GM15510 (cell line): ENCODE data around the gene HLA-DRA.

Experiments
- POLR2A ChIP-seq: IDR thresholded peaks from 3 replicates; pipeline ENCODE4 v1.6.1; 2011; ENCODE audit warnings: borderline replicate concordance; ENCODE audit not compliant: insufficient read length; ENCODE audit errors: extremely low read depth

HLA-DRA gene

GRCh38 chr6:32439602-32440214 lies at the start of gene HLA-DRA:
Gene HLA-DRA, plus strand, starts transcription at chr6:32439887. Its CDS starts 64 bp downstream, at chr6:32439951.
- peak; percentile 88 for TF ChIP-seq POLR2A

GRCh38 chr6:32391505-32391904 lies 48.2 kb upstream of the HLA-DRA start:
- TF ChIP-seq POLR2A: no peak

- TF ChIP-seq POLR2A: no peak
Observed at GRCh38 chr6:32393665-32394420, 45.8 kb upstream of the HLA-DRA start.

DNA sequence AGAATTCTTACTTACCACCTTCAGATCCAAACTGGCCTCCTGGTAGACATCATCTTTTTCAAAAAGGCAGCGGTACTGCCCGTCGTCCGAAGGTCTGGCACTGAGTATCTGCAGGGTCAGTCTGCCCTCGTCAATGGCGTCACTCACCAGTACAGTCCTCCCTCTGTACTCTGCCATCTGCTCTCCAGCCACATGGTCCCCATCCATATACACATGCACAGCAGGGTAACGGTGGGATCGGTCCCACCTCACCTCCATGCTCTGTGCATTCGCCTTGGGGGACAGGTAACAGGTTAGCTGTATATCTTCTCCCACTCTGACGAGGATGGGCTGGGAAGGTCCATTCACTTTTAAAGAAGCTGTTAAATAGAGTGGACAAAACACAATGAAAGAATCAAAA lies 43.7 kb upstream of the HLA-DRA start:
- no peak for TF ChIP-seq POLR2A

DNA sequence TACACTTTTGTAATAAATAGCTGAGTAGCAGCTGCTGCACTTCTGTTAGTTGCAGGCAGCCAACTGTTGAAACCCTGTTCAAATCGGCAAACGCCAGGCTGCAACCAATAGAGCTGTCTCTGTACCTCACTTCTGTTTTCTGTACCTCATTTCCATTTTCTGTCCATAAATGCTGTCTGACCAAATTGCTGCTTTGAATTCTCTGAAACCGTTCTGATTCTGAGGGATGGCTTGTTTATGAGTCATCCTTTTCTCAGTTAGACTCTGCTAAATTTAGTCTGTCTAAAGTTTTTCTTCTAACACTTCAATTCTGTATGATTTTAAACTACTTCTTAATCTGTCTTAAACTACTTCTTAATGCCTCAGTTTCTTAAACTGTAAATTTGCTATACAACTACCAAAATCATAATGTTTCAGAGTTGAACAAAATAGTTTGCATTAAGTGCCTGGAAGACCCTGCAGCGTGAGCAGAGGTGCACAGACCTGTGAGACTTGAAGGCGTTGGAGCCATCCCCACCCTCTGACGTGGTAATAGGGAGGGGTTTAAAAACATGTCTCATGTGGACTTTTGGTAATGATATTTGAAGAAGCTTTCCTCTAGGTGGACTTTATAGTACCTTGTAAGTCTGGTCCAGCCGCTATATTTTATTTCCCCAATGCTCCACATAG lies 42.3 kb upstream of the HLA-DRA start:
- no peak for TF ChIP-seq POLR2A

DNA sequence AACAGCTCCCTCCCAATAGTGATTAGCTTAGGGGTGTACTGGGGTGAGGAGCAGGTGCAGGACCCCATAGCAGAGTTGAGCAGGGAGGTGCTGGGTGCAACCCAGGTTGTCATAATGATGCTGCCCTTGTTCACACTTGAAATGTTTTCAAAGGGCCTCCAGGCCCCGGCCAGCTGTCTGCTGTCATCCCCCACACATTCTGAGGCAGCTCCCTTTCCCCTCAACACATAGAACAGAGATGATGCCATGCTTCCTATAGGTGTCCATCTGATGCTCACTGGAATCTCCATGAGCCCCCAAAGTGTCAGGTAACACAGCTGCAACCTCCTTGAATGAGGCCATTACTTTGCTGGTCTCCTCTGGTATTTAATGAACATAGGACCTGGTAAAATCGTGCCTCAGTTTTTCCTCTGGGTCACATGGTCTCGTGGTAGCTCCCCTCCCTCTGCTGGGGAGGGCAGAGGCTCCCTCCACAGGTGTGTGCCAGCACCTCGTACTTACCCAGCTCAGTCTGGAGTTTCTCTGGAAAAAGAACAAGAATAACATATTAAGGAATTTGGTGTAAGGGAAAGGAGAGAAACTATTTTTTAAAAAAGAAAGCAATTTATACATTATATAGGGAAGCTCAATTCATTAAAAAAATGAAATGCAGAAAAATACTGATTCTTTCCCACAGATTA lies 38.3 kb upstream of the HLA-DRA start:
- no peak for TF ChIP-seq POLR2A

DNA sequence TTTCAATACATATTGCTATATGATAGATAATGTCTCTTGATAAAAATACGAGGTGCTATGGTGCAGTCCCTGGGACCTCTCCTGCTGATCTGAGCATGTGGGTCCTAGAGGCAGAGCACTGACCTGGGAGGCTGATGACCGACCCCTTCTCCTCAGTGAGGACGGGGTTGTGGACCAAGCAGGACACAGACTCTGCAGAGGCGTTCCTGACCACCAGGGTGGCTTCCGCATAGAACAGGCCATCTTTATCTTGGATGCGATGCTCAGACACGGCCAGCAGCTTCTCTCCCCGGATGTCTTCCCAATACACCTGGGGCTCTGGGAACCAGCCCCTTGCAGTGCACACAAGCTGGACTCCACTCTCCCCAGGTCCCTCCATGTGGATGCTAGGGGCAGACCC lies 36.9 kb upstream of the HLA-DRA start:
- TF ChIP-seq POLR2A: no peak

DNA sequence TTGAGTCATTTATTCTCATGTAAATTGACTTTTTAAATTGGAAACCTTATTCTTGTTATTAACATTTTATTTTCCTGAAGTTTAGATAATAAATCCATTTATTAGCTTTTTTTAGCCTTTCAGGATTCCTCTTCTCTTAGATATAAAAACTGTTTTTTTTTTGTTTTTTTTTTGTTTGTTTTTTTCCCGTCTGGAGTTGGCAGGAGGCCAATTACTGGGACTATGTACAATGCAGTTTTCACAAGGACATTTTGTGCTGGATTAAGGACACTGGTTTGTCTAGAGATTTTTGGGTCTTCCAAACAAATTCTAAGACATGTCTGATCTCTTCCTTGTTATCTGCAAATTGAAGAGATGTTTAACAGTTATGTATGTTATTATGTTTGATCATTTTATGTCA lies 34.0 kb upstream of the HLA-DRA start:
- TF ChIP-seq POLR2A: no peak

DNA sequence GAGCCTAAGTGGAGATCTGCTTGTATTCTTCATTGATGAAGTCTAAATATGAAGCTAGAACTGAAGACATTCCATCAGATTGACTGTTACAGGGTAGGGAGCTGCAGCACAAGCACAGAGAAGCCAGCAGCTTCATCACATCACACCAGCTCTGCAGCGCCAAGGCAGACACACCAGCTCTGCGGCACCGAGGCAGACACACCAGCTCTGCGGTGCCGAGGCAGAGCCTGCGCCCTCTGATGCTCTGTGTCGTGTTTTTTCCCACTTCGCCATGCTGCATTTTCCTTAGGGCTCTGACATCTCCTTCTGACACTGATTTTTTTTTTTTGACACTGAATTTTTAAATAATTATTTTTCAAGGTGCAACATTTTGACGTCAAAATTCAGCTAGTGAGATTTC lies 33.5 kb upstream of the HLA-DRA start:
- TF ChIP-seq POLR2A: no peak

GRCh38 chr6:32406857-32407256 lies 32.8 kb upstream of the HLA-DRA start, which contains the start of gene BTNL2:
Gene BTNL2, minus strand, starts transcription at chr6:32407181. Its CDS starts 58 bp downstream, at chr6:32407123.
- TF ChIP-seq POLR2A: no peak

DNA sequence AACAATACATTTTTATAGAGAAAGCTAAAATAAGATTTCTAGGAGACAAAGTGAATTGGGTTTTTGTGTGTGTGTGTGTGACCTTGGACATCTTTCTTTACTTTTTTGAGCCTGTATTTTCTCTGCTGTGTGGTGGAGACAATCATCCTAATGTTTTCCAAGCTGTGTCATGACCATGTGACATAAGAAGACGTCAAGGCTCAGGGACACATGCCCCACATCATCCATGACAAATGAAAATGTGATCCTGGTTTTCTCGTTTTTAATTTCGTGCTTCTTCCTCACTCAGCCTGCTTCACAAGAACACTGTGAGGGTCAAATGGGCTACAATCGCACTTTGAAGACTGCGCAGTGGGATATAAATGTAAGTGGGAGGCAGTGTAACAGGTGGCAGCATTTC lies 28.8 kb upstream of the HLA-DRA start:
- no peak for TF ChIP-seq POLR2A

- TF ChIP-seq POLR2A: no peak
Observed at GRCh38 chr6:32411566-32412327, 27.9 kb upstream of the HLA-DRA start.

GRCh38 chr6:32413427-32414047 lies 26.1 kb upstream of the HLA-DRA start:
- no peak for TF ChIP-seq POLR2A

DNA sequence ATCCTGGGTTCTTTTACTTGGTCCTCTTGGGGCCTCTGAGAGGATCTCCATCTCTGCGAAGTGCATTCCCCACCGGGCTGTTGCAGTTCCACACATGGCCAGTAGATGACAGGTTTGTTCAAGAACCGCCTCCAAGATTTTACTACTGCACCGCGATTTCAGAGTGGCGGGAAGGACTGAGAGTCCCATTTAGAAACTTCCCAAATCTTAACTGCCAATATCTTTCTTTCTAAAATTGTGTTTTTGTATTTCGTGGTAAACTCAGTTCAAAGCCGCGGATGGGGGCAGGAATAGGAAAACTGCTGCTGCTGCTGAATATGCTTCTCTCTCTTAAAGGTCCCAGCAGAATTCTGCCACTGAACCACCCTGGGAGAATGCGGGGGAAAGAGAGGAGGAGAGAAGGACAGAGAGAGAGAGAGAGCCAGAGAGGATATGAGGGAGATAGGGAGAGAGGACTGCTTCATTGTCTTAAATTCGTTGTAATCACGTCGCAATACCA lies 24.1 kb upstream of the HLA-DRA start:
- no peak for TF ChIP-seq POLR2A
